Measurements from ENCODE around the gene GOLGA5.
"Not testable (repeated sequence)": the region's sequence is repeated elsewhere in the genome, so short reads cannot be mapped to it uniquely, and the experiment has no call there.

Gene GOLGA5

DNA sequence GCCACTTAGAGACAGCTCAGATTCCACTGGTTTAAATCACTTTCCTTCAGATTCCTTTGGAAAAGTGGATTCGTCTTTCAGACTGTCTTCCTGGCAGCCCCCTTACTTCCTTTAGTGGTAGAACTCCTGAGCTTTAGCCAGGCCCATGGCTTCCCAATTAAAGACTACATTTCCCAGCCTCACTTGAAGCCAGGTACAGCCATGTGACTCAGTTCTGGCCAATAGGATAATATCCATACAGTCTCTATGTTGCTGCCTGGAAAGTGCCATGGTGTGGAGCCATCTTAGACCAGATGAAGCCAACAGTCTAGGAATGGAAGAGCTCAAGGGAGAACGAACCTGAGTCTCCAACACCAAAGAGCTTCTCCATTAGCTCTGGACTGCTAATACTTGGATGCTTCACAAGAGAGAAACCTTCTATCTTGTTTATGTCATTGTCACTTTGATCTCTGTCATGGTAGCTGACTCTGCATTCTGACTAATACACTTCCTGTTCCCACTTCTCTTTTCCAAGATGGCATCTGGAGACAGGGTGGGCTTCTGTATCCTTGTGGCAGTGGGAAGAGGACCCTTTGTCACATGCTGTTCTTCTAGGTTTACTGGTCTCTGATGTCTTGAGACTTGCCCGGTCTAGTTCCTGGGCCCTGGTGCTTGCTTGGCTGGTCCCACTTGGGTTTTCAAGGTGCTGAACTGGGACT, 15.1 kb upstream of the GOLGA5 start:
- DNase-seq = not testable (repeated sequence)

- no peak for DNase-seq
Observed at GRCh38 chr14:92780444-92781232, 13.5 kb upstream of the GOLGA5 start.

DNA sequence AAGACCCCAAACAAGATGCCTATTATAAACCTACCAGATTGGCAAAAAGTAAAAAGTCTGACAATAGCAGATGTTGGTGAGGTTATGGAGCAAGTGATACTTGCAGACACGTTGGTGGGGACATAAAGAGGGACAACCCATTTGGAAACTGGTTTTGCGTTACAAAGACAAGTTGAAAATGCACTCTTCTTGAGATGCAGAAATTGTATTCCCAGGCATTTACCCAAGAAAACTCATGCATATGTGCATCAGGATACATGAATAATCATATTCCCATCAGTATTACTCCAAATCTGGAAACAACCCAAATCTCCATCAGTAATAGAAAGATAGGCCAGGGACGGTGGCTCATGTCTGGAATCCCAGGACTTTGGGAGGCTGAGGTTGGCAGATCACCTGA, 12.8 kb upstream of the GOLGA5 start:
- no peak for DNase-seq

DNA sequence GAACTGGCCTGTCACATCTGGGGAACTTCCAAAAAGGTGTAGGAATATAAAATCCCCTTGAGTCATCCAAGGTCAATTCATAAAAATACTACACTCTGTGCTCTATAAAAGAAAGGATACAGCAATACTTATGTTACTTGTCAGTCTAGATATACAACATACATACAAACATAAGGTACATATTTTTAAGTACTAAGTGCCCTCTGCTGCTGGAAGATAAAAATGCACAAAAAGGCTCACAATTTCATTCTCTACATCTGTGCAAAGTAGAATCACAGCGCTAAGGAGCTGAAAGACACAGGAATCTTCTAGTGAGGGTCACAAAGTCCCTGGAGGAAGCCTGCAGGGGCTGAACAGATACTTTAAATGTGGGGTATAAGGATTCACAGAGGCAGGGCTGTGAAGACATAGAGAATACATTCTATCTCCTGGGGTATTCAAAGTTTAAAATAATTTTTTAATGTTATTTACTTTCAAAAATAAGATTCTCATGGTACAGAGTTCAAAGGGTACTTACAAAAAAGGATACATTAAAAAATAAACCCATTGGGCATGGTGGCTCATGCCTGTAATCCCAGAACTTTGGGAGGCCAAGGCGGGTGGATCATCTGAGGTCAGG, 10.2 kb upstream of the GOLGA5 start:
- DNase-seq = no peak

- DNase-seq = no peak
Observed at GRCh38 chr14:92785667-92786426, 8.3 kb upstream of the GOLGA5 start.

DNA sequence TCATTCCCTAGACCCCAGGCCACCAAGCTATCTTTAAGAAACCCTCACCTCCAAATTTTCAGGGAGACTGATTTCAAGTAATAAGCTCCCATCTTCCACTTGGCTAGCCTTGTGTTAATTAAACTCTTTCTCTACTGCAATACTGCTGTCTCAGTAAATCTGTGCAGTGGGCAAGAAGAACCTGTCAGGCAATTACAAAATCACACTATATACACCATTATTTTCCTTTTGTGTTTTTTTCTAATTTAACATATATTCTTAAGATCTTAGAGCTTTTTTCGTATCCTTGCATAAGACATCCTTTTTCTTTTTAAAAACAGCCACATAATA, 7.7 kb upstream of the GOLGA5 start:
- DNase-seq = no peak

DNA sequence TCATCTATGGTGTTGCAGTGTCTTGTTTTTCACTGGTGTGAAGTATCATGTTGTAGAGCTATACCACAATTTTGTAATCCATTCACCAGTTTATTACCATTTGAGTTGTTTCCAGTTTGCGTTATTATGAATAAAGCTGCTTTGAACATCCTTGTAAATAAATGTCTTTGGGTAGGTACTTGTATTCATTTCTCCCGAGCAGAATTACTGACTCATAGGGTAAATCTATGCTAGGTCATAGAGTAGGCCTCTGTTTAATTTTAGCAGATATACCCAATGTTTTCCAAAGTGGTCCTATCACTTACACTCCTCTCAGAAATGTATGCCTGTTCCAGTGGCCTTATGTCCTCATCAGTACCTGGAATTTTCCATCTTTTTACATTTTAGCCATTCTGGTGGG, 6.6 kb upstream of the GOLGA5 start:
- DNase-seq = no peak

- DNase-seq = no peak
Observed at GRCh38 chr14:92789457-92790089, 4.5 kb upstream of the GOLGA5 start.

DNA sequence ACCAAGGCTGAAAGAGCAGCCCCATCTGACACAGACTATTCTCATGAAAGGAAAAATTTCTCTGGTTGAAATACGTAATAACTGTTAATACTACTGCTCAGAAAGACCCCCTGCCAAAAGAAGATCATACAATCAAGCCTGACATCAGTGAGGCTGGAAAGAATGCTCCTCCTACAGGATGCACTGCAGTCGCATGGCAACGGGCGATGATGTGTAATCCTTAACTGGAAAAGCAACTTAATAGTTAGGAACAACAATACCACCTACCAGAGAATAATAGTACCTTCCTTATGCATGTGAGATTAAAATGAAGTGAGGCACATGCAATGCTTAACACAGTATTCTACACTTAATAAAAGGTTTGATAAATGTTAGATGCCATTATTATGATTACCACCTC, 1.2 kb upstream of the GOLGA5 start:
- no peak for DNase-seq

GRCh38 chr14:92794547-92794941, 439 bp downstream of the GOLGA5 start:
- DNase-seq = peak; percentile 63

- no peak for DNase-seq
Observed at GRCh38 chr14:92794961-92795360, 856 bp downstream of the GOLGA5 start.

GRCh38 chr14:92797935-92798653, 4.0 kb downstream of the GOLGA5 start:
- DNase-seq = no peak

DNA sequence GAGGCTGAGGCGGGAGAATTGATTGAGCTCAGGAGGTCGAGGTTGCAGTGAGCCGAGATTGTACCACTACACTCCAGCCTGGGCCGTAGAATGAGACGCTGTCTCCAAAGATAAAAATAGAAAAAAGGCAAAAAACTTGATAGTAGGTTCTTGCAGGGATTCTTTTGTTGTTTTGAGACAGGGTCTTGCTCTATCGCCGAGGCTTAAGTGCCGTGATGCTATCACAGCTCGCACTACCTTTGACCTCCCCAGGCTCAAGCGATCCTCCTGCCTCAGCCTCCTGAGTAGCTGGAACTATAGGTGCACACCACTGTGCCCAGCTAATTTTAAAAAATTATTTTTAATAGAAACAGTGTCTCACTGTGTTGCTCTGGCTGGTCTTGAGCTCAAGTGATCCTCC, 4.7 kb downstream of the GOLGA5 start:
- DNase-seq = no peak

DNA sequence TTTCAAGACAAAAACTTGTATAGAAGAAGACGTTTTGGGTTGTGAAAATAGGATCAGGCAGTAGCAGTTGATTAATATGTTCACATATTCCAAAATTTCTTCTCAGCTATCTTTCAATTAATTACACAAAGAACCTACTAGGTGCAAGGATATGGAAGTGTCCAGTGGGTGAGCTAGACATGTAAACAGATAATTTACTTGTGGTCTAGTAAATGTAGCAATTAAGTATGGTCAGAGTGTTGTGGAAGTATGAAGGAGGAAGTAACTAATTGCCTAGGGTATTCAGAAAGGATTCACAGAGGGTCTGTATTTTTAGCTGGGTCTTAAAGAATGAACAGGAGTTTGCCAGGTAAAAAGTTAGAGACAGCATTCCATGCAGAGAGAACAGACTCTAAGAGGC, 5.9 kb downstream of the GOLGA5 start:
- DNase-seq = no peak

DNA sequence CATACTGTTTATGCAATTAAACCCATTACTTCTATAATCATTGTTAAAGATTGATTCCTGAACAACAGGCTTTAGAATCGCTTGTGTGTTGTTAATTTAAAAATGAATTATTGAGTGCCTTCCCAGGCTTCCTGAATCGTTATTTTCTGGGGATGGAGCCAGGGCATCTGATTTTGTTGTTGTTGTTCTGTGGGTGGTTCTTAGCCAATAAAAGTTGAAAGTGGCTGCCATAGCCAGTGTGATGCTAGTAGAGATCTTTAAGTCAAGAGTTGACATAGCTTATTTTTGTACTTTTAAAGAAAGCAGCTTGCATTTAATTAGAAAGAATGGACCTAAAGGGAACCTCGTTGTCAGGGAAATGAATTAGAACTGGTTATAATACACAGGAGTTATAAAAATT, 6.4 kb downstream of the GOLGA5 start:
- DNase-seq = no peak

- no peak for DNase-seq
Observed at GRCh38 chr14:92801917-92802316, 7.8 kb downstream of the GOLGA5 start.

GRCh38 chr14:92802678-92803077, 8.6 kb downstream of the GOLGA5 start:
- DNase-seq = no peak

- DNase-seq = no peak
Observed at GRCh38 chr14:92813201-92813600, 19.1 kb downstream of the GOLGA5 start.

DNA sequence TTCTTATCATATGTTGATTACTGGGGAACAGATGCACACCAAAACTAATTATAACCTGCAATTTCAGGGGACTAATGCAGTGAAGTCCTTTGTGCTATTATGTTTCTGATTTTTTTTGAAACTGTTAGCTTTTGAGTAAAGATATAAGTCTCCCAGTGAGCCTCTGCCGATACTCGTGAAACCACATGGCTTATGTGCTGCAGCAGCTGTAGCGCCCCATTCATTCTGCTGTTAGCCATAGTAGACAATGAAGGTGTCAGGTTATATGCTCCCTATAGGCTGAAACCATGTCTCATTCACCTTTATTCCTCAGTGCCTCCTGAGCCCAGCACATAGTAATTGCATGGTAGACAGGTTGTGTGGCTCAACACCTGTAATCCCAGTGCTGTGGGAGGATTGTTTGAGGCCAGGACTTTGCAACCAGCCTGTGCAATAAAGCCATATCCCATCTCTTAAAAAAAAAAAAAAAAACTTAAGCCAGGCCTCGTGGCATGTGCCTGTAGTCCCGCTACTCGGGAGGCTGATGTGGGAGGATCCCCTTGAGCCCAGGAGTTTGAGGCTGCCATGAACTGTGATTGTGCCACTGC, 25.0 kb downstream of the GOLGA5 start:
- DNase-seq = no peak

- DNase-seq = not testable (repeated sequence)
Observed at GRCh38 chr14:92819680-92820535, 25.8 kb downstream of the GOLGA5 start.

- DNase-seq = not testable (repeated sequence)
Observed at GRCh38 chr14:92820536-92820840, 26.4 kb downstream of the GOLGA5 start.

All from activated effector memory CD4-positive, alpha-beta T cell treated with anti-CD3 and anti-CD28 coated beads, Interleukin-2, amount 50 U/mL, for 16 hours (primary cell).